WTC11 (cell line): ENCODE measurements around the gene TSEN2. TPM values are rescaled to one million over a fixed set of nuclear protein-coding genes. Genes with fewer than 3 reads are reported as not detected.

Experiments
- ATAC-seq: fragments of 200-7000 bp; cut with Tn5 transposase; 2 replicates; pipeline ENCODE4 v1.10.0; 2021; ENCODE audit warnings: mild to moderate bottlenecking, moderate library complexity
- CTCF ChIA-PET: fragments of 300-600 bp; sonication (Branson Sonifier 250); formaldehyde crosslinking; loops from one replicate; lab custom pipeline; 2021; ENCODE audit warnings: antibody characterized with exemption; lab: Charles Lee
- POLR2A ChIA-PET: fragments of 350-600 bp; sonication (Branson Sonifier 250); formaldehyde crosslinking; loops from one replicate; lab custom pipeline; 2021; ENCODE audit warnings: antibody characterized with exemption; lab: Charles Lee
- DNase-seq: peaks from one replicate; pipeline ENCODE4 v3.0.0; 2021; ENCODE audit warnings: low spot score
- H3K27ac Mint-ChIP-seq: 2 replicates; pipeline ENCODE4 v1.8.0; 2021; ENCODE audit warnings: mixed read lengths
- H3K27me3 Mint-ChIP-seq: 2 replicates; pipeline ENCODE4 v1.8.0; 2021; ENCODE audit warnings: low read depth, mild to moderate bottlenecking, moderate library complexity, mixed read lengths
- H3K36me3 Mint-ChIP-seq: 2 replicates; pipeline ENCODE4 v1.8.0; 2021; ENCODE audit warnings: mixed read lengths
- H3K4me1 Mint-ChIP-seq: 2 replicates; pipeline ENCODE4 v1.8.0; 2022; ENCODE audit warnings: mixed read lengths
- H3K4me3 Mint-ChIP-seq: 2 replicates; pipeline ENCODE4 v1.8.0; 2021; ENCODE audit warnings: mild to moderate bottlenecking, moderate library complexity, mixed read lengths
- H3K9me3 Mint-ChIP-seq: 2 replicates; pipeline ENCODE4 v1.8.0; 2021; ENCODE audit warnings: mixed read lengths
- ATF3 ChIP-seq: sonication (generic); formaldehyde crosslinking; conservative IDR thresholded peaks from 2 replicates; pipeline ENCODE4 v1.8.1; 2022; ENCODE audit warnings: mild to moderate bottlenecking, missing genetic modification reagents
- CREB1 ChIP-seq: sonication (generic); formaldehyde crosslinking; IDR thresholded peaks from 2 replicates; pipeline ENCODE4 v1.8.0; 2023; ENCODE audit warnings: mild to moderate bottlenecking, missing genetic modification reagents
- E2F4 ChIP-seq: sonication (generic); formaldehyde crosslinking; IDR thresholded peaks from 2 replicates; pipeline ENCODE4 v1.8.1; 2022; ENCODE audit warnings: low read depth, mild to moderate bottlenecking, moderate library complexity, missing genetic modification reagents, borderline replicate concordance
- IRF2 ChIP-seq: sonication (generic); formaldehyde crosslinking; IDR thresholded peaks from 2 replicates; pipeline ENCODE4 v1.8.0; 2022; ENCODE audit warnings: low read depth, missing genetic modification reagents, borderline replicate concordance
- KAT7 ChIP-seq: sonication (generic); formaldehyde crosslinking; IDR thresholded peaks from 2 replicates; pipeline ENCODE4 v1.8.1; 2023; ENCODE audit warnings: missing genetic modification reagents, mild to moderate bottlenecking, borderline replicate concordance
- MYBL2 ChIP-seq: sonication (generic); formaldehyde crosslinking; IDR thresholded peaks from 2 replicates; pipeline ENCODE4 v1.8.1; 2023; ENCODE audit warnings: mild to moderate bottlenecking, moderate library complexity, missing genetic modification reagents
- NR1H2 ChIP-seq: sonication (generic); formaldehyde crosslinking; IDR thresholded peaks from 2 replicates; pipeline ENCODE4 v1.9.0; 2021; ENCODE audit warnings: mild to moderate bottlenecking, moderate library complexity, missing genetic modification reagents
- RORB ChIP-seq: fragments of 250-450 bp; sonication (Bioruptor Pico); IDR thresholded peaks from 2 replicates; pipeline ENCODE4 v1.9.0; 2021; ENCODE audit warnings: mild to moderate bottlenecking
- SMAD3 ChIP-seq: sonication (generic); formaldehyde crosslinking; IDR thresholded peaks from 2 replicates; pipeline ENCODE4 v1.8.0; 2022; ENCODE audit warnings: missing genetic modification reagents, mild to moderate bottlenecking, borderline replicate concordance
- TEAD1 ChIP-seq: sonication (generic); formaldehyde crosslinking; IDR thresholded peaks from 2 replicates; pipeline ENCODE4 v1.8.0; 2022; ENCODE audit warnings: mild to moderate bottlenecking, missing genetic modification reagents
- TEAD4 ChIP-seq: sonication (generic); formaldehyde crosslinking; IDR thresholded peaks from 2 replicates; pipeline ENCODE4 v1.8.0; 2022; ENCODE audit warnings: mild to moderate bottlenecking, missing genetic modification reagents
- ZNF416 ChIP-seq: fragments of 250-450 bp; sonication (Bioruptor Pico); IDR thresholded peaks from 2 replicates; pipeline ENCODE4 v1.9.0; 2021; ENCODE audit warnings: mild to moderate bottlenecking, inconsistent platforms
- total RNA-seq: library from RNA; stranded (reverse); gene quantifications from 3 replicates; pipeline ENCODE4 v1.2.3, GENCODE V29; 2021
- TF ChIP-seq, protein P1 (sequence below): fragments of 250-450 bp; sonication (Bioruptor Pico); IDR thresholded peaks from 2 replicates; pipeline ENCODE4 v1.9.0; 2021; ENCODE audit warnings: mild to moderate bottlenecking
- TF ChIP-seq, protein P2 (sequence below): sonication (generic); formaldehyde crosslinking; IDR thresholded peaks from 2 replicates; pipeline ENCODE4 v1.8.1; 2023; ENCODE audit warnings: mild to moderate bottlenecking, missing genetic modification reagents, borderline replicate concordance
- TF ChIP-seq, protein P3 (sequence below): sonication (generic); formaldehyde crosslinking; IDR thresholded peaks from 2 replicates; pipeline ENCODE4 v1.8.0; 2022; ENCODE audit warnings: missing genetic modification reagents
- TF ChIP-seq, protein P4 (sequence below): sonication (generic); formaldehyde crosslinking; IDR thresholded peaks from 2 replicates; pipeline ENCODE4 v1.8.0; 2023; ENCODE audit warnings: missing genetic modification reagents, mild to moderate bottlenecking, borderline replicate concordance
- TF ChIP-seq, protein P5 (sequence below): fragments of 250-450 bp; sonication (Bioruptor Pico); IDR thresholded peaks from 2 replicates; pipeline ENCODE4 v2.1.2; 2022; ENCODE audit warnings: mild to moderate bottlenecking, moderate library complexity

TSEN2 gene
- total RNA-seq, 1 experiment from 2014 or later = 21.1 TPM

DNA sequence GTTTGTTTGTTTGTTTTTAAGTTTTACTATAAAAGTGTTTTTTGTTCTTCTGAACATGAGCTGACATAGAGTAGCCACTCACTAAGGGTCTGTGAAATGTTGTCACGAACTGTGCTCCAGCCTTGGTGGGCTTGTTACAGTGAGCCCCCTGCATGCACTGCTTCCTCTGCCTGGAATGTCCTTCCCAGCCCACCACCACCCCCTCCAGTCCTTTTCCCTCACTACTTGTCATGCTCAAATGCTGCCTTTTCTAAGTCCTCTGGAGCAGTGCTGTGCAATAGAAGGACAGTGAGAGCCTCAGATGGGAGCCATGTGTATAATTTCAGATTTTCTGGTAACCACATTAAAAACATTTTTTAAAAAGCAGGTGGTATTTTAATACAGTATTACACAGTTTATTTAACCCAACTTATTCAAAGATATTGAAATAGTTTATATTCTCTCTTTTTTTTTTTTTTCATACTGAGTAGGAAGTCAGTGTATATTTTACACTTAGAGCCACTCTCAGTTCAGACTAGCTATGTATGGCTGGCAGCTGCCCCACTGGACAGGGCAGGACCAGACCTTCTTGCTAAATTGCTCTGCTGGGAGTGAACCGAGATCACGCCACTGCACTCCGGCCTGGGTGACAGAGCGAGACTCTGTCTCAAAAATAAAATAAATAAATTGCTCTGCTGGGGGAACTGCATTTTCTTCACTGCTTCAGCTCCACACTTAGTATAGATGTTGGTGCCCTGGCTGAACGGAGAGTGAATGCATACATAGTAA, 34.2 kb downstream of the TSEN2 start:
- TF ChIP-seq TEAD4 (CRISPR knock-in tag) (no peak), E2F4 (CRISPR knock-in tag) (no peak), ZNF416 (no peak), KAT7 (CRISPR knock-in tag) (no peak), ATF3 (no peak), TEAD1 (CRISPR knock-in tag) (no peak), NR1H2 (CRISPR knock-in tag) (no peak), IRF2 (CRISPR knock-in tag) (no peak), RORB (CRISPR knock-in tag) (no peak), MYBL2 (CRISPR knock-in tag) (no peak), CREB1 (no peak), SMAD3 (no peak)
- TF ChIP-seq, protein P1, sequence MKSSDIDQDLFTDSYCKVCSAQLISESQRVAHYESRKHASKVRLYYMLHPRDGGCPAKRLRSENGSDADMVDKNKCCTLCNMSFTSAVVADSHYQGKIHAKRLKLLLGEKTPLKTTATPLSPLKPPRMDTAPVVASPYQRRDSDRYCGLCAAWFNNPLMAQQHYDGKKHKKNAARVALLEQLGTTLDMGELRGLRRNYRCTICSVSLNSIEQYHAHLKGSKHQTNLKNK (CRISPR knock-in tag) = no peak
- TF ChIP-seq, protein P2, sequence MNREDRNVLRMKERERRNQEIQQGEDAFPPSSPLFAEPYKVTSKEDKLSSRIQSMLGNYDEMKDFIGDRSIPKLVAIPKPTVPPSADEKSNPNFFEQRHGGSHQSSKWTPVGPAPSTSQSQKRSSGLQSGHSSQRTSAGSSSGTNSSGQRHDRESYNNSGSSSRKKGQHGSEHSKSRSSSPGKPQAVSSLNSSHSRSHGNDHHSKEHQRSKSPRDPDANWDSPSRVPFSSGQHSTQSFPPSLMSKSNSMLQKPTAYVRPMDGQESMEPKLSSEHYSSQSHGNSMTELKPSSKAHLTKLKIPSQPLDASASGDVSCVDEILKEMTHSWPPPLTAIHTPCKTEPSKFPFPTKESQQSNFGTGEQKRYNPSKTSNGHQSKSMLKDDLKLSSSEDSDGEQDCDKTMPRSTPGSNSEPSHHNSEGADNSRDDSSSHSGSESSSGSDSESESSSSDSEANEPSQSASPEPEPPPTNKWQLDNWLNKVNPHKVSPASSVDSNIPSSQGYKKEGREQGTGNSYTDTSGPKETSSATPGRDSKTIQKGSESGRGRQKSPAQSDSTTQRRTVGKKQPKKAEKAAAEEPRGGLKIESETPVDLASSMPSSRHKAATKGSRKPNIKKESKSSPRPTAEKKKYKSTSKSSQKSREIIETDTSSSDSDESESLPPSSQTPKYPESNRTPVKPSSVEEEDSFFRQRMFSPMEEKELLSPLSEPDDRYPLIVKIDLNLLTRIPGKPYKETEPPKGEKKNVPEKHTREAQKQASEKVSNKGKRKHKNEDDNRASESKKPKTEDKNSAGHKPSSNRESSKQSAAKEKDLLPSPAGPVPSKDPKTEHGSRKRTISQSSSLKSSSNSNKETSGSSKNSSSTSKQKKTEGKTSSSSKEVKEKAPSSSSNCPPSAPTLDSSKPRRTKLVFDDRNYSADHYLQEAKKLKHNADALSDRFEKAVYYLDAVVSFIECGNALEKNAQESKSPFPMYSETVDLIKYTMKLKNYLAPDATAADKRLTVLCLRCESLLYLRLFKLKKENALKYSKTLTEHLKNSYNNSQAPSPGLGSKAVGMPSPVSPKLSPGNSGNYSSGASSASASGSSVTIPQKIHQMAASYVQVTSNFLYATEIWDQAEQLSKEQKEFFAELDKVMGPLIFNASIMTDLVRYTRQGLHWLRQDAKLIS (CRISPR knock-in tag) = no peak
- TF ChIP-seq, protein P3, sequence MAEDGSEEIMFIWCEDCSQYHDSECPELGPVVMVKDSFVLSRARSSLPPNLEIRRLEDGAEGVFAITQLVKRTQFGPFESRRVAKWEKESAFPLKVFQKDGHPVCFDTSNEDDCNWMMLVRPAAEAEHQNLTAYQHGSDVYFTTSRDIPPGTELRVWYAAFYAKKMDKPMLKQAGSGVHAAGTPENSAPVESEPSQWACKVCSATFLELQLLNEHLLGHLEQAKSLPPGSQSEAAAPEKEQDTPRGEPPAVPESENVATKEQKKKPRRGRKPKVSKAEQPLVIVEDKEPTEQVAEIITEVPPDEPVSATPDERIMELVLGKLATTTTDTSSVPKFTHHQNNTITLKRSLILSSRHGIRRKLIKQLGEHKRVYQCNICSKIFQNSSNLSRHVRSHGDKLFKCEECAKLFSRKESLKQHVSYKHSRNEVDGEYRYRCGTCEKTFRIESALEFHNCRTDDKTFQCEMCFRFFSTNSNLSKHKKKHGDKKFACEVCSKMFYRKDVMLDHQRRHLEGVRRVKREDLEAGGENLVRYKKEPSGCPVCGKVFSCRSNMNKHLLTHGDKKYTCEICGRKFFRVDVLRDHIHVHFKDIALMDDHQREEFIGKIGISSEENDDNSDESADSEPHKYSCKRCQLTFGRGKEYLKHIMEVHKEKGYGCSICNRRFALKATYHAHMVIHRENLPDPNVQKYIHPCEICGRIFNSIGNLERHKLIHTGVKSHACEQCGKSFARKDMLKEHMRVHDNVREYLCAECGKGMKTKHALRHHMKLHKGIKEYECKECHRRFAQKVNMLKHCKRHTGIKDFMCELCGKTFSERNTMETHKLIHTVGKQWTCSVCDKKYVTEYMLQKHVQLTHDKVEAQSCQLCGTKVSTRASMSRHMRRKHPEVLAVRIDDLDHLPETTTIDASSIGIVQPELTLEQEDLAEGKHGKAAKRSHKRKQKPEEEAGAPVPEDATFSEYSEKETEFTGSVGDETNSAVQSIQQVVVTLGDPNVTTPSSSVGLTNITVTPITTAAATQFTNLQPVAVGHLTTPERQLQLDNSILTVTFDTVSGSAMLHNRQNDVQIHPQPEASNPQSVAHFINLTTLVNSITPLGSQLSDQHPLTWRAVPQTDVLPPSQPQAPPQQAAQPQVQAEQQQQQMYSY (CRISPR knock-in tag) = no peak
- TF ChIP-seq, protein P4, sequence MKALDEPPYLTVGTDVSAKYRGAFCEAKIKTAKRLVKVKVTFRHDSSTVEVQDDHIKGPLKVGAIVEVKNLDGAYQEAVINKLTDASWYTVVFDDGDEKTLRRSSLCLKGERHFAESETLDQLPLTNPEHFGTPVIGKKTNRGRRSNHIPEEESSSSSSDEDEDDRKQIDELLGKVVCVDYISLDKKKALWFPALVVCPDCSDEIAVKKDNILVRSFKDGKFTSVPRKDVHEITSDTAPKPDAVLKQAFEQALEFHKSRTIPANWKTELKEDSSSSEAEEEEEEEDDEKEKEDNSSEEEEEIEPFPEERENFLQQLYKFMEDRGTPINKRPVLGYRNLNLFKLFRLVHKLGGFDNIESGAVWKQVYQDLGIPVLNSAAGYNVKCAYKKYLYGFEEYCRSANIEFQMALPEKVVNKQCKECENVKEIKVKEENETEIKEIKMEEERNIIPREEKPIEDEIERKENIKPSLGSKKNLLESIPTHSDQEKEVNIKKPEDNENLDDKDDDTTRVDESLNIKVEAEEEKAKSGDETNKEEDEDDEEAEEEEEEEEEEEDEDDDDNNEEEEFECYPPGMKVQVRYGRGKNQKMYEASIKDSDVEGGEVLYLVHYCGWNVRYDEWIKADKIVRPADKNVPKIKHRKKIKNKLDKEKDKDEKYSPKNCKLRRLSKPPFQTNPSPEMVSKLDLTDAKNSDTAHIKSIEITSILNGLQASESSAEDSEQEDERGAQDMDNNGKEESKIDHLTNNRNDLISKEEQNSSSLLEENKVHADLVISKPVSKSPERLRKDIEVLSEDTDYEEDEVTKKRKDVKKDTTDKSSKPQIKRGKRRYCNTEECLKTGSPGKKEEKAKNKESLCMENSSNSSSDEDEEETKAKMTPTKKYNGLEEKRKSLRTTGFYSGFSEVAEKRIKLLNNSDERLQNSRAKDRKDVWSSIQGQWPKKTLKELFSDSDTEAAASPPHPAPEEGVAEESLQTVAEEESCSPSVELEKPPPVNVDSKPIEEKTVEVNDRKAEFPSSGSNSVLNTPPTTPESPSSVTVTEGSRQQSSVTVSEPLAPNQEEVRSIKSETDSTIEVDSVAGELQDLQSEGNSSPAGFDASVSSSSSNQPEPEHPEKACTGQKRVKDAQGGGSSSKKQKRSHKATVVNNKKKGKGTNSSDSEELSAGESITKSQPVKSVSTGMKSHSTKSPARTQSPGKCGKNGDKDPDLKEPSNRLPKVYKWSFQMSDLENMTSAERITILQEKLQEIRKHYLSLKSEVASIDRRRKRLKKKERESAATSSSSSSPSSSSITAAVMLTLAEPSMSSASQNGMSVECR (CRISPR knock-in tag) = no peak
- TF ChIP-seq, protein P5, sequence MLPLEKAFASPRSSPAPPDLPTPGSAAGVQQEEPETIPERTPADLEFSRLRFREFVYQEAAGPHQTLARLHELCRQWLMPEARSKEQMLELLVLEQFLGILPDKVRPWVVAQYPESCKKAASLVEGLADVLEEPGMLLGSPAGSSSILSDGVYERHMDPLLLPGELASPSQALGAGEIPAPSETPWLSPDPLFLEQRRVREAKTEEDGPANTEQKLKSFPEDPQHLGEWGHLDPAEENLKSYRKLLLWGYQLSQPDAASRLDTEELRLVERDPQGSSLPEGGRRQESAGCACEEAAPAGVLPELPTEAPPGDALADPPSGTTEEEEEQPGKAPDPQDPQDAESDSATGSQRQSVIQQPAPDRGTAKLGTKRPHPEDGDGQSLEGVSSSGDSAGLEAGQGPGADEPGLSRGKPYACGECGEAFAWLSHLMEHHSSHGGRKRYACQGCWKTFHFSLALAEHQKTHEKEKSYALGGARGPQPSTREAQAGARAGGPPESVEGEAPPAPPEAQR (CRISPR knock-in tag) = no peak
- TF ChIP-seq, all 79 proteins: peak for 0
- Mint-ChIP-seq H3K36me3 (peaks cover 25% of the 10 kb centered on the region), H3K9me3 (0 out of 2 replicates have a peak, but pooled peaks cover 3% of the 10 kb centered on the region), H3K27me3 (no peaks in the 10 kb centered on the region), H3K4me3 (no peak overlapping the region), H3K4me1 (no peaks in the 10 kb centered on the region), H3K27ac (no peak overlapping the region)
- CTCF ChIA-PET = no interaction called here
- DNase-seq (no peak), ATAC-seq (peak; percentile 30; the same call in 1 of the 2 replicates)
- POLR2A ChIA-PET = no interaction called here
